Measurements from ENCODE around the gene TUBGCP2. TPM values are rescaled to one million over a fixed set of nuclear protein-coding genes. Genes with fewer than 3 reads are reported as not detected.

Gene TUBGCP2
- total RNA-seq, 1 donor = 60.8 TPM

GRCh38 chr10:133299224-133299623, 9.4 kb downstream of the TUBGCP2 start:
- peaks cover 26% of the 10 kb centered on the region for H4K20me1 ChIP-seq (ENCODE audit: insufficient read depth, low read length)
- H3K4me3 ChIP-seq (ENCODE audit: insufficient read depth, low read length) = no peak overlapping the region
- no peaks in the 10 kb centered on the region for H3K27me3 ChIP-seq (ENCODE audit: insufficient read depth, low read length)
- no peak overlapping the region for H2AFZ ChIP-seq (ENCODE audit: low read length)
- no peak for DNase-seq (ENCODE audit: insufficient read length, low spot score, missing footprints)
- H3K4me2 ChIP-seq (ENCODE audit: insufficient read depth, low read length) = no peak overlapping the region
- TF ChIP-seq CTCF (IDR thresholded peaks at IDR 0.05; ENCODE audit: extremely low read depth, low read depth, low read length) = no peak
- H3K79me2 ChIP-seq (ENCODE audit: insufficient read depth, low read length) = peaks cover 24% of the 10 kb centered on the region
- H3K9me3 ChIP-seq (ENCODE audit: low read depth, low read length) = no peaks in the 10 kb centered on the region
- H3K36me3 ChIP-seq (ENCODE audit: insufficient read depth, low read length) = peaks cover 58% of the 10 kb centered on the region
- no peak overlapping the region for H3K27ac ChIP-seq (ENCODE audit: low read depth, low read length)
- no peaks in the 10 kb centered on the region for H3K4me1 ChIP-seq (ENCODE audit: insufficient read depth, low read length)

GRCh38 chr10:133298466-133298865, 10.2 kb downstream of the TUBGCP2 start:
- no peak overlapping the region for H3K4me2 ChIP-seq (ENCODE audit: insufficient read depth, low read length)
- no peak for DNase-seq (ENCODE audit: insufficient read length, low spot score, missing footprints)
- H3K27ac ChIP-seq (ENCODE audit: low read depth, low read length) = no peak overlapping the region
- no peak overlapping the region for H2AFZ ChIP-seq (ENCODE audit: low read length)
- peaks cover 6% of the 10 kb centered on the region for H3K4me1 ChIP-seq (ENCODE audit: insufficient read depth, low read length)
- no peaks in the 10 kb centered on the region for H3K27me3 ChIP-seq (ENCODE audit: insufficient read depth, low read length)
- no peak overlapping the region for H3K4me3 ChIP-seq (ENCODE audit: insufficient read depth, low read length)
- peaks cover 17% of the 10 kb centered on the region for H3K79me2 ChIP-seq (ENCODE audit: insufficient read depth, low read length)
- H3K9me3 ChIP-seq (ENCODE audit: low read depth, low read length) = no peaks in the 10 kb centered on the region
- H4K20me1 ChIP-seq (ENCODE audit: insufficient read depth, low read length) = peaks cover 22% of the 10 kb centered on the region
- no peak for TF ChIP-seq CTCF (IDR thresholded peaks at IDR 0.05; ENCODE audit: extremely low read depth, low read depth, low read length)
- H3K36me3 ChIP-seq (ENCODE audit: insufficient read depth, low read length) = peaks cover 58% of the 10 kb centered on the region

- TF ChIP-seq CTCF (IDR thresholded peaks at IDR 0.05; ENCODE audit: extremely low read depth, low read depth, low read length) = no peak
- Histone ChIP-seq H3K4me1 (ENCODE audit: insufficient read depth, low read length) (peaks cover 16% of the 10 kb centered on the region), H3K9me3 (ENCODE audit: low read depth, low read length) (no peaks in the 10 kb centered on the region), H3K4me3 (ENCODE audit: insufficient read depth, low read length) (no peak overlapping the region), H3K27ac (ENCODE audit: low read depth, low read length) (no peak overlapping the region), H2AFZ (ENCODE audit: low read length) (no peak overlapping the region), H3K27me3 (ENCODE audit: insufficient read depth, low read length) (no peaks in the 10 kb centered on the region), H3K4me2 (ENCODE audit: insufficient read depth, low read length) (no peak overlapping the region), H3K36me3 (ENCODE audit: insufficient read depth, low read length) (peaks cover 63% of the 10 kb centered on the region), H4K20me1 (ENCODE audit: insufficient read depth, low read length) (peaks cover 16% of the 10 kb centered on the region), H3K79me2 (ENCODE audit: insufficient read depth, low read length) (peaks cover 7% of the 10 kb centered on the region)
- no peak for DNase-seq (ENCODE audit: insufficient read length, low spot score, missing footprints)
These were observed 11.2 kb downstream of the TUBGCP2 start for GRCh38 chr10:133297504-133297903.

- peaks cover 18% of the 10 kb centered on the region for H3K4me1 ChIP-seq (ENCODE audit: insufficient read depth, low read length)
- no peaks in the 10 kb centered on the region for H3K27me3 ChIP-seq (ENCODE audit: insufficient read depth, low read length)
- H3K27ac ChIP-seq (ENCODE audit: low read depth, low read length) = no peak overlapping the region
- no peaks in the 10 kb centered on the region for H3K79me2 ChIP-seq (ENCODE audit: insufficient read depth, low read length)
- peaks cover 63% of the 10 kb centered on the region for H3K36me3 ChIP-seq (ENCODE audit: insufficient read depth, low read length)
- H2AFZ ChIP-seq (ENCODE audit: low read length) = no peak overlapping the region
- H4K20me1 ChIP-seq (ENCODE audit: insufficient read depth, low read length) = peaks cover 9% of the 10 kb centered on the region
- TF ChIP-seq CTCF (IDR thresholded peaks at IDR 0.05; ENCODE audit: extremely low read depth, low read depth, low read length) = no peak
- H3K4me2 ChIP-seq (ENCODE audit: insufficient read depth, low read length) = no peak overlapping the region
- DNase-seq (ENCODE audit: insufficient read length, low spot score, missing footprints) = no peak
- H3K4me3 ChIP-seq (ENCODE audit: insufficient read depth, low read length) = no peak overlapping the region
- H3K9me3 ChIP-seq (ENCODE audit: low read depth, low read length) = no peaks in the 10 kb centered on the region
These were observed 13.0 kb downstream of the TUBGCP2 start for GRCh38 chr10:133295426-133296320.
